BE2C (cell line): ENCODE results near the gene MCHR1.
"Not testable (repeated sequence)": the region's sequence is repeated elsewhere in the genome, so short reads cannot be mapped to it uniquely, and the experiment has no call there.

Source experiments
- DNase-seq: peaks from one replicate; pipeline ENCODE4 v3.0.0-alpha.2; 2020
- H3K27me3 ChIP-seq: fragments of 250-450 bp; sonication (Bioruptor Pico); 2 replicates; pipeline ENCODE4 v1.5.1; 2020; ENCODE audit warnings: mild to moderate bottlenecking
- H3K36me3 ChIP-seq: fragments of 250-450 bp; sonication (Bioruptor Pico); 2 replicates; pipeline ENCODE4 v1.5.1; 2020; ENCODE audit warnings: mild to moderate bottlenecking
- H3K4me1 ChIP-seq: fragments of 250-450 bp; sonication (Bioruptor Pico); 2 replicates; pipeline ENCODE4 v1.5.1; 2020
- H3K4me3 ChIP-seq: 2 replicates; pipeline ENCODE4 v1.5.1; 2011; ENCODE audit warnings: low read depth, low read length
- H3K9me3 ChIP-seq: fragments of 250-450 bp; sonication (Bioruptor Pico); 2 replicates; pipeline ENCODE4 v1.5.1; 2020
- CTCF ChIP-seq: IDR thresholded peaks from 2 replicates; pipeline ENCODE4 v1.5.1; 2012; ENCODE audit warnings: mild to moderate bottlenecking, low read depth, low read length

Gene MCHR1

GRCh38 chr22:40673017-40673416 is 6.3 kb upstream of the MCHR1 start:
- Histone ChIP-seq H3K4me3 (no peak overlapping the region), H3K36me3 (no peaks in the 10 kb centered on the region), H3K27me3 (no peaks in the 10 kb centered on the region), H3K4me1 (peaks cover 5% of the 10 kb centered on the region; the same call in 1 of the 2 replicates), H3K9me3 (no peaks in the 10 kb centered on the region)
- no peak for DNase-seq
- TF ChIP-seq CTCF: no peak

GRCh38 chr22:40674274-40674673 is 5.0 kb upstream of the MCHR1 start:
- no peak for TF ChIP-seq CTCF

GRCh38 chr22:40676166-40676565 is 3.1 kb upstream of the MCHR1 start:
- H3K4me1 ChIP-seq: peaks cover 20% of the 10 kb centered on the region
- not testable (repeated sequence) for H3K4me3 ChIP-seq, H3K9me3 ChIP-seq, H3K27me3 ChIP-seq, H3K36me3 ChIP-seq, DNase-seq

More at GRCh38 chr22:40674274-40674673, 5.0 kb upstream of the MCHR1 start:
- Histone ChIP-seq H3K27me3 (no peaks in the 10 kb centered on the region), H3K4me1 (peaks cover 11% of the 10 kb centered on the region), H3K4me3 (no peak overlapping the region), H3K36me3 (no peaks in the 10 kb centered on the region), H3K9me3 (no peaks in the 10 kb centered on the region)
- no peak for DNase-seq

GRCh38 chr22:40676644-40677043 is 2.6 kb upstream of the MCHR1 start:
- no peak for DNase-seq
- Histone ChIP-seq H3K9me3 (no peaks in the 10 kb centered on the region), H3K4me1 (peaks cover 25% of the 10 kb centered on the region), H3K27me3 (no peaks in the 10 kb centered on the region), H3K4me3 (no peak overlapping the region), H3K36me3 (peaks cover 4% of the 10 kb centered on the region)
- TF ChIP-seq CTCF: no peak

GRCh38 chr22:40678493-40679248 is 613 bp upstream of the MCHR1 start:
- Histone ChIP-seq H3K4me1 (peaks cover 31% of the 10 kb centered on the region), H3K27me3 (no peaks in the 10 kb centered on the region), H3K9me3 (no peaks in the 10 kb centered on the region), H3K4me3 (peak overlapping the region; percentile 79), H3K36me3 (peaks cover 4% of the 10 kb centered on the region)
- TF ChIP-seq CTCF: no peak
- no peak for DNase-seq

- peak; percentile 54 for DNase-seq
- Histone ChIP-seq H3K4me1 (peaks cover 31% of the 10 kb centered on the region), H3K36me3 (peaks cover 4% of the 10 kb centered on the region), H3K4me3 (peak overlapping the region; percentile 79), H3K27me3 (no peaks in the 10 kb centered on the region), H3K9me3 (no peaks in the 10 kb centered on the region)
- peak; percentile 60 for TF ChIP-seq CTCF
Observed at GRCh38 chr22:40679964-40680818, 907 bp downstream of the MCHR1 start.
